SHP77 treated with DMSO at 0.1 percent for 48 hours (cell line): ENCODE results near the gene MRTFB.

ENCODE experiments used
- DNase-seq: peaks from one replicate; lab custom pipeline; 2025; lab: John Stamatoyannopoulos, UW

Gene MRTFB

DNA sequence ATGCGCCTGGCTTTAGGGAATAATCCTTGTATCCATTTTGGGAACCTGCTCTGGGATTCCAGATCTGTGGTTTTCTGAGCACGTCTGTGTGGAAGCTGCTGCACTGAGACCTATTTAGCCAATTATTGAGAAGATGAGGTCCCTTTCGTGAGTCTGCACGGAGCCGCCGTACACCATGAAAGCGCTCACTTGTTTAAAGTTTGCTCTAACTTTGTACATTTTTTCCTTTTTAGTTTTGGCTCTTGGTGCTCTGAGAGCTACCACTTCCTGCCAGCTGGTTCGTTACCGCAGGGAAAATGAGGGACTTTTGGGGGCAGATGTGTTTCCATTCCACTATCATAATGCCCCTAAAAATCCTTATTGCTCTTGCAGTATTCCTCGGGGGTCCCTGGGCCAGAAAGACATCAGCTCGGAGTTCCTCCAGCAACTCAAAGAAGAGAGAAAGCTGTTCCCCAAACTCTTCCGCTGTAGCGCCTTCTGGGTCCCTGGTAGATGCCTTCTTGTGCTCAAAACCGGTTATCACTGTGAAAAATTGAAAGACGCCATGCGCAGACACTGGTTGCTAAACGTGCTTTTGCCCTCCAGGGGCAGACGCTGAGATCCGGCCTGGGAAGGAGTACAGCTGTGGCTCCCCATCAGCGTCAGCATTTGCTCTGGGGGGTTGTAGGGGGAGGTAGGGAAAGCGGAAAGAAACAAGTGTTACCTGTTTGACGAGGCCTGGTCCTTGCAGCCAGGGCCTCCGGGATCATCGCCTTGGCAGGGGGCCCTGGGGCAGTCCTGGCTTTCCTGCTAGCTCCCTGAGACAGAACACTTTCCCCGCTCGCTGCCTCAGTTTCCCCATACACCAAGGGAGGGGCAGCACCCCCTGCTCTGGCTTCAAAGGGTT lies 238.1 kb downstream of the MRTFB start:
- no peak for DNase-seq

DNA sequence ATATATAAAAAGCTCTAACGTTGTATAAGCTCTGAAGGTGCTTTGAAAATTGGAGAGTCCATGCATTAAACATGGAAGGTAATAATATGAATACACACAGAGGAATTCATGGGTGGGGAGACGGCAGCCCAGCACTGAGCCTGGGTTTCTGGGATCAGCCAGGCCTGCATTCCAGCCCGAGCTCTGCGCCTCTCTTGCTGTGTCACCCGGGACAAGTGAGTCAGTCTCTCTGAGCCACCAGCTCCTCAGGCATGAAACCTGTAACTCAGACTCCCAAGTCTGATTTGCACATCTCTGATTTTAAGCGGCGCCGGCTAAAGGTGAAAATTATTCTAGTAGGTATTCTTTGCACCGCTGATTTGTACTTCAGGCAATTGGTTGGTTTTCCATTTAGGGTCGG lies 238.8 kb downstream of the MRTFB start:
- no peak for DNase-seq

DNA sequence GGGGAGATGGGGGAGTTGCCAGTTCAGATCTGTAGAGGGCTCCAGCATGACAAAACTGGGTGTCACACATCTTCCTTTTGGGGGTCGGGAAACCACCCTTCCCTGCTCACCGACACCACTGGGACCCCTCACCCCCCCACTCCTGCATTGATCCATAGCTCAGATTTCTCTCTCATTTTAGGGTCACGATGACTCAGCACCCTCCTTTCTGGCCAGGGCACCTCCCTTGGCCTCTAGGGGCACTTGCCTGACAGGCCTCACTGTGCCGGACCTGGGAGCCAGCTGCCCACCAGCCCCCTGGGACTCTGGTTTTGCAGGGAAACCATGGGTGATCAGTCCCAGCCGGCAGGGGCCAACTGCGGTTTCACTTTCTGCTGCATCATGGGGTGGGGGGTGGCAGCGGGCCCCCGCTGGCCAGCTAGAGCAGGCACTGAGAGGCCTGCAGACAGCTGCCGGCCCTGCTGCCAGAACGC lies 239.4 kb downstream of the MRTFB start:
- DNase-seq = no peak

DNA sequence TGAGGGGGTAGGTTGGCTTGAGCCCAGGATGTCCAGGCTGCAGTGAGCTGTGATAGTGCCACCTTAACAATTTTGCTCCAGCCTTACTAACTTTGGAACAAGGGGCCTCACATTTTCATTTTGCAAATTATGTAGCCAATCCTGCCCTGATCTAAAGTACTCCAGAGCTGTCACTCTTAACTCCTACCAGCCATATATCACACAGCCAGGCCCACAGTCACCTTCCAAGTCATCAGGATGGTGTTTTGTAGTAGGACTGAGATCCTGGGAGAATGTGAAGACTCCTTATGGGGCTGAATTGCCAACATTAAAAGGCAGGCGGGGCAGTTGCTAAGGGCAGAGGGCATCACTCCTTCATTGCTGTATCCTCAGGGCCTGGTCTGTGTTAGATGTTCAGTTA lies 243.0 kb downstream of the MRTFB start:
- no peak for DNase-seq

DNA sequence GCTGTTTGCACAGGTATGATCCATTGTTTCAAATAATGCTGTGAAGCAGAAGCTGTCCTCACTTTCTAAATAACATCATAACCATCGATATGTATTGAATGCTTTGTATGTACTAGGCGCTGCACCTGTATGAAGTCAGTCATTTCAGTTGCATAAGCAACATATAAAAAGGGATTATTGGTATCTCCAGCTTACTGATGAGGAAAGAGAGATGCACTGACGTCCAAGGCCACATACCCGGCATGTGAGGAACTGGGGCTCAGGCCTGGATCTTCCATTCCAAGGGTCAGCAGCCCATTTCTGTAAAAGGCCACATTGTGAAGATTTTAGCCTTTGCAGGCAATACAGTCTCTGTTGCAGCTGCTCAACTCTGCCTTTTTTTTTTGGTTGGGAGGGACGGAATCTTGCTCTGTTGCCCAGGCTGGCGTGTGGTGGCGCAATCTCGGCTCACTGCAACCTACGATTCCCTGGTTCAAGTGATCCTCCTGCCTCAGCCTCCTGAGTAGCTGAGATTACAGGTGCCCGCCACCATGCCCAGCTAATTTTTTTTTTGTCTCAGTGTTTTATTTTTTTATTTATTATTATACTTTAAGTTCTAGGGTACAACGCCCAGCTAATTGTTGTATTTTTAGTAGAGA lies 244.7 kb downstream of the MRTFB start:
- no peak for DNase-seq
